Smooth muscle cell of the brain vasculature (primary cell): ENCODE measurements around the gene TSPYL1.

Experiments used
- DNase-seq: peaks from one replicate; pipeline ENCODE4 v3.0.0-alpha.2; 2012; ENCODE audit warnings: low read depth, low spot score

TSPYL1 gene

DNA sequence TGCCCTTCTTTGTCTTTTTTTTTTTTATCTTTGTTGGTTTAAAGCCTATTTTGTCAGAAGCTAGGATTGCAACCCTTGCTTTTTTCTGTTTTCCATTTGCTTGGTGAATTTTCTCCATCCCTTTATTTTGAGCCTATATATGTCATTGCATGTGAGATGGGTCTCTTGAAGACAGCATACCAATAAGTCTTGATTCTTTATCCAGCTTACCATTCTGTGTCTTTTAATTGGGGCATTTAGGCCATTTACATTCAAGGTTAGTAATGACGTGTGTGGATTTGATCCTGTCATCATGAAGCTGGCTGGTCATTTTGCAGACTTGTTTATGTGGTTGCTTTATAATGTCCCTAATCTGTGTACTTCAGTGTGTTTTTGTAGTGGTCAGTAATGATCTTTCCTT lies 16.4 kb downstream of the TSPYL1 start:
- DNase-seq: no peak

DNA sequence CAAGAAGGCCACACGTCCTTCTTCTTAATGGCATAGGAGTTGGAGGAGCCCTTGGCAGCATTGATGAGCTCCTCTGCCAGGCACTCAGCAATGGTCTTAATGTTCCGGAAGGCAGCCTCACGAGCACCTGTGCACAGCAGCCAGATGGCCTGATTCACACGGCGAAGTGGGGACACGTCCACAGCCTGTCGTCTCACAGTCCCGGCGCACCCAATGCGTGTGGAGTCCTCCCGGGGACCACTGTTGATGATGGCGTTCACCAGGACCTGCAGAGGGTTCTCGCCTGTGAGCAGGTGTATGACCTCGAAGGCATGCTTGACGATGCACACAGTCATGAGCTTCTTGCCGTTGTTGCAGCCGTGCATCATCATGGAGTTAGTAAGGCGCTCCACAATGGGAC lies 21.2 kb downstream of the TSPYL1 start:
- no peak for DNase-seq

DNA sequence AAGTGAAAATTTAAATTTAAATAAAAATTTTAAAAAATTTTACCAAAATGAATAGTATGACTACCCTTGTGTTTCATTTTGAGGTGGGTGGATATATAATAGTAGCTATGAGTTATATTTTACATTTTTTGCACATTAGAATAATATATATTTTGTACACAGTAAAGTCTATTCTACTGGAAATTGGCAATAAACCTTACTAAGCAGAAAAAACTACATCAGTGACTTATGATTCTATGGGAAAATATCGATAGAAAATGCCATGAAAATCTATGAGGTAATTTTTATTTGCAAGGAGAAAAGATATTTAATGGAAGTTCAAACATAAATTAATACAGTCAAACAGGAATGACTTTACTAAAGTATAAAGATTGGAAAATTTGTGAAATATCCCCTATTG lies 23.0 kb downstream of the TSPYL1 start:
- DNase-seq: no peak

DNA sequence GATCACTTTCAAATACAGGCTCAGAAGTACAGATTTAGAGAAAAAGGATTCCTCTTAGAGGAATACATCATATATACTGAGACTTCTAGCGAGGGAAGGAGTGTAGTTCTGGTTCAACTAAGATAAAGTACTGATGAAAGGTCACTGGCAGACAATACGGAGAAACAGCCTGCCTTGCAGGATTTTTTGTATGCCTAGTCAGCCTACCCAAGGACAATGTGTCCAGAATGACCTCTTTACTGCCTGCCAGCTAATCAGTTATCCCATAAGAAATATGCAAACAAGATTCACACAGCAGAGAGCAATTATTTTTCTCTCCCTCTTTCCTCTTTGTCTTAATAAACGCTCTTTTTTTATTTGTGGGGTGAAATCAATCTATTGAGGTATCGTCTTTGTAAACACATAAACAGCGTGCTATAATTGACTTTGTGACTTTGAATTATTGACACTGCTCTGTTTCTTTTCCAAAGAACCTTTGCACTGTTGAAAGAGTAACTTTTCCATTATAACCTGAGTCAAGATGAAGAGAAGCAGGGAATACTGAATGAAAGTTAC lies 24.4 kb downstream of the TSPYL1 start:
- DNase-seq: no peak

DNA sequence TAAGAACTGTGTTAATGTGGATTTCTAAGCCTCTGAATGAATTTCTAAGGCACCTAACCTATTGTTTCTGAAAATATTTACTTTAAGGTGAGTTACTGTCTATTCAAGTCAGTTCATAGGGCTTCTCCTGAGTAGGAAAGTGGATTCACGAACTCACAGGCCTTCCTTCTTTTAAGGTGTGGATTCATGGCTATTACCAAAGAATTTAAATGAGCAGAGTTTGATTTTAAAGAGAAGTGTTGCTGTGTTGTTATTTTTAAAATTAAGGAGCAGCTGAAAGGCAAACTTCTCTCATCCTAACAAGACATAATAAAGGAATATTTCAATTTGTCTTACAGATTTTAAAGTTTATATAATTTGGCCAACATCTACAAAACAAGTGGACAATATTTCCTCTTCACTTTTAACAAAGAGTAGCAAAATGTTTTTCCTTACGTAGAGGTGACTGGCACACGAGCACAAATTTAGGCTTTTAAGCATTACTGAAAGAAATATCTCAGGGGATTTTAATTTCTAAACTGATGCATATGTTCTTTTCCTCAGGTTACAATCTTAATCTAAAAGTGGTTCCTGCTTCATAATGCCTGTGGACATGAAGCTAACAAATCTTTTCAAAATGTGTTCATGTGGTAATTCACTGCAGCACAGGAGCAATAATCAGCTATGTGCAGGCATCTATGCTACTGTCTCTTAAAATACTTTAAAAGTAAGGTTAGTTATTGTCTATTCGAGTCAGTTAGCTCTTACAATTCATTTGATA lies 25.3 kb downstream of the TSPYL1 start:
- DNase-seq: no peak

DNA sequence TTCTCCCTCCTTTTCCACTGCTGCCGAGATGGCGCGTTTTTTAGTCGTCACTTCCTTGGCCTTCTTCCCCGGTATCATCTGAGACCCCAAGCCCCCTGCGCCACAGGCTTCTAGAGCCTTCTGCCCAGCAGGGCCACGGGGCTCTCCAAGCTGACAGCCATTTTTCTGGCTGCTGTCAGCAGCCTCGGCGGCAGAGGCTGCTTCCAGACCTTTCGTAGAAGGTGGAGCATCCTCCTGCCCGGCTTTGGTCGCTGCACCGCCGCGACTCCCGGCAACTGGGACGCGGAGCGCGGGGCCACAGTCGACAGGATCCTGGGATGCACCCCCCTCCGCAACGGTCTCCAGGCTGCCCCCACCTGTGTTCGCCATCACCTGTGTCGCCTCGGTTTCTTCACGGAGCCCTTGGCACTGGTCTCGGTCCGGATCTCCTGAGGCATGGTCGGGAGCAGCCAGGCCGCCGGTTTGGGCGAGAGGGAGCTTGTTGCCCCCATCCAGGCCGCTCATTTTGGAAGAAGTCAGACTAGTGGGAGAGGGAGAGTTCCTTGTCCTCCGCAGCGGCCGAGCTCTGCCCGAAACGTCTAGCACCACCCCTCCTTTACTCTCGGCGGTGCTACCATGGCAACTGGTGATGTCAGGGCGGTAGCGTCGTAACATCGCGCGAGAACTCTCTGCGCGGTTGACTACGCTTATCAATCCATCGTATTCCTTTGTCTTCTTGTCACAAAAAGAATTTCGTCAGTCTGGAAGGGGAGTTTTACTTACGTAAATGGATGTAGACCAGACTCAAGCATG lies 26.0 kb downstream of the TSPYL1 start, which contains the start of gene TSPYL4:
TSS of gene TSPYL4 (minus strand) at position 571 of the 792 bp plus-strand sequence. CDS start at position 504, 67 bp downstream.
- DNase-seq: peak; percentile 89

GRCh38 chr6:116253188-116253504 lies 26.6 kb downstream of the TSPYL1 start:
- DNase-seq: no peak

- DNase-seq: no peak
Measured at GRCh38 chr6:116251568-116252384, 28.0 kb downstream of the TSPYL1 start.

GRCh38 chr6:116248577-116248976 lies 31.2 kb downstream of the TSPYL1 start:
- DNase-seq: no peak

DNA sequence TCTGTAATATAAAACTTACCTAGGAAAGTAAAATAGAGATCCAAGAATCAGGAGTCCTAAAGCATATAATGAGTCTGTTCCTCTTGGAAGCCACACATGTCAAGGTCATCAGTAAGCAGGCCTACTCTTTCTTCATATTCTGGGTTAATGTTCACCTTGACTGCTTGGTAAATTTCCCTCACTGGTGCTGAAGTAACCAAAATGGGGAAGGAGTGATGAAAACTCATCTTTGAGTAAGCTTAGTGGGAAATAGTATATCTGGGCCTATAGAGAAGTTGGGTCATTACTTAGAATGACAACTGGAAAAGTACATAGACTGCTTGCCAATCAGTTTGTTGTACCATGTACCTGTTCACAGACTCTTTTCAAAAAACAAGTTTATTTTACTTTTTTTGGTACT lies 32.4 kb downstream of the TSPYL1 start:
- DNase-seq: no peak

DNA sequence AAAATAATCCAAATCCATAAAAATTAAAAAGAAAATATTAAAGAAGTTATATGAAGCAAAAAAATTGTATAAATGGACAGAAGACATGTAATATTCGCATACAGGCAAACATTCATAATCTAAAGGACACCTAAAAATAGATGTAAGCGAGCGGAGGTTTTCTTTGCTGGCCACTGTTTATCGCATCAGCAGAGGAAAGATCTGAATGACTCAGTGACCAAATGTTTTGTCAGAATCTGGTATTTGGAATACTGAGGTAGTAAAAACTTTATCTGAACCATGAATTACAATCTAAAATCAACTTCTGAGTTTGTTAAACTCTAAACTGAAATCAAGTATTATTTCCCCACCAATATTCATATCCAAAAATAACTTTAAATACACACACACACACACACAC lies 33.6 kb downstream of the TSPYL1 start:
- no peak for DNase-seq

GRCh38 chr6:116244284-116244683 lies 35.4 kb downstream of the TSPYL1 start:
- no peak for DNase-seq

- no peak for DNase-seq
Measured at GRCh38 chr6:116239856-116240255, 39.9 kb downstream of the TSPYL1 start.

DNA sequence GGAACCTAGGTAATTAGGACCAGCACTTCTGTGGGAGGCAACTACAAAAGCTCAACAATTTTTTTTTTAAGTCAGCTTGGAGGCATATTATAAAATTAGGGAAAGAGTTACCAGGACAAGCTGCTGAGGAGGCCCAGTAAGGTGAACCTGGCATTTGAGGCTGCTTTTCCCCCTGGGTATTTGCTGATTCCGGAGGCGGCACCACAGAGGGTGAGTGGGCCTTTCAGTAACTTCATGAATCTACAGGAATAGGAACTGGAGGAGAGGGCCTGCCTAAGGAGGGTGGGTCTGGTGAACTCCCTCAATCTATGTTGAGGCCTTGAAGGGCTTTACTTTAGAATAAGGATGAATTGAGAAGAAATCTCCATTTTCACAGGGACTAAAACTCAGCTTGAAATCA lies 40.5 kb downstream of the TSPYL1 start:
- DNase-seq: no peak

- peak; percentile 85 for DNase-seq
Measured at GRCh38 chr6:116238083-116238482, 41.6 kb downstream of the TSPYL1 start.

- no peak for DNase-seq
Measured at GRCh38 chr6:116234689-116235088, 45.0 kb downstream of the TSPYL1 start.

- DNase-seq: peak; percentile 81
Measured at GRCh38 chr6:116229287-116229913, 50.3 kb downstream of the TSPYL1 start.
